GM08714 (cell line): ENCODE results near the gene LTN1.
"Not testable (repeated sequence)": the region's sequence is repeated elsewhere in the genome, so short reads cannot be mapped to it uniquely, and the experiment has no call there.

Source experiments
- H3K4me3 ChIP-seq: fragments of 200-500 bp; sonication (Bioruptor generic); 2 replicates; pipeline ENCODE4 v1.5.1; 2014; ENCODE audit warnings: mild to moderate bottlenecking, low read length, inconsistent platforms
- ZNF274 ChIP-seq: IDR thresholded peaks from 2 replicates; pipeline ENCODE4 v1.6.1; 2012; ENCODE audit warnings: mild to moderate bottlenecking, low read depth, low read length

The LTN1 gene

DNA sequence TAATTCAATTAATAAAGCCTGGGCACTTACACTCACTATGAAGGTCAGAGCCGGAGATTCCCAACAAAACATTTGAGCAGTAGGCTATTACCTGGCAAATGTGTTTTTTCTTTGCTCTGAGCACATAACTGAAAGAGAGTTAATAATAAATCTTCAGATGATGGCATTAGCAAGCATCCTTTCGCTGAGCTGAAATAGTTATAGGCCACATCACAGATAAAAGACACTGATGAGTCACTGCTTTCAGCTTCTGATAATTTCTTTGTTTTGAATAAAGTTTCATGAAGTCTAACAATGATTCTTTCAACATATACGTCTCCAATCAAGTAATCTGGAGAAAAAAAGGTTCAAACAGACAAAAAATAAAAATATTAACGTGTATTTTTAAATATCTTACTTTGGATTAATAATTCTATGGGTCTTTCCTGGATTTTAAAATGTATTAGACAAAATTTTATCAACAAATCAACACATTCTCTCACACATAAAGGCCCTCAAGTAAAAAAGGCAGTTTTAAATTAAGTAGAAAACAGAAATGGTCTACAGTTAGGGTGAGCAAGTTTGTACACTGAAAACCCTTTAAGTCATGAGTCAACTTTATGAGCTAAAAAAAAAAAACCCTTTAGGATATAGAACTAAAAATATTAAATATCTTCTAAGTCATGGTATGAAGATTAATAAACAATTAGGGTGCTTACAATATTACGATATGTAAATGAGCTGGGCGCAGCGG, 33.1 kb downstream of the LTN1 start:
- TF ChIP-seq ZNF274 = no peak
- H3K4me3 ChIP-seq = no peak overlapping the region

DNA sequence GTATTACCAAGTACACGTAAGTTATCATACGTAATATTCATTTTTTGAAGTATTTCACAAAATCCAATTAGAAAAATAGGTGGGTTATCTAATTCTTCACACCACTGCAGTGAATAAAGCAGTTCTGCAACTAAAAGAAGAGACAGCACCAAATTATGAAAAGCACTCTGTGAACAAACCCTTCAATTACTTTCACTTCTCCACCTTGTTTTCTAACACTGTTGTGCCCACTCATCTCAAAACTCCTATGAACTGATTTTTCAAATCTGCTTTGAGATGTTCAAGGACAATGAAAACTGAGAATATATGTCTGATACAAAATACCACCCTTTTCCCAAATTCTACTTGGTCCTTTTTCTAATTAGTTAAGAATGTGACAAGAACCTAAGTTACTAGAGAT, 39.4 kb downstream of the LTN1 start:
- H3K4me3 ChIP-seq = no peak overlapping the region
- TF ChIP-seq ZNF274 = no peak

DNA sequence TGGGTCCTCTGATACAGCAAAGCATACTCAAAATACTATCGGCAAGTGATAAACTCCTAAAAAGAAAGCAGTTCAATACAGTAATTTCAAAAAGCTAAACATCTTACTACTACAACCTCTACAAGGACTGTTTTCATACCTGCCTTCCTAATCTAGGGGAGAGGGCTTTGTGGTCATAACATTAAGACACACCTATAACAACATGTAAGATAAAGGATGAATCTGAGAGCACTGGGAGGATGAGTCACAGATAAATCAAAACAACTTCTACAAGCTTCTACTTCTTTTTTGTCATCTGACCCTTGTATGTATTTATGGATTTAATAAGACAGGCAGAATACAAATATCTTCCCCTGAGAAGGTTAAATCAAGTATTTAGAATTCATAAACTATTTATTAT, 40.0 kb downstream of the LTN1 start:
- TF ChIP-seq ZNF274 = no peak
- H3K4me3 ChIP-seq = no peak overlapping the region

DNA sequence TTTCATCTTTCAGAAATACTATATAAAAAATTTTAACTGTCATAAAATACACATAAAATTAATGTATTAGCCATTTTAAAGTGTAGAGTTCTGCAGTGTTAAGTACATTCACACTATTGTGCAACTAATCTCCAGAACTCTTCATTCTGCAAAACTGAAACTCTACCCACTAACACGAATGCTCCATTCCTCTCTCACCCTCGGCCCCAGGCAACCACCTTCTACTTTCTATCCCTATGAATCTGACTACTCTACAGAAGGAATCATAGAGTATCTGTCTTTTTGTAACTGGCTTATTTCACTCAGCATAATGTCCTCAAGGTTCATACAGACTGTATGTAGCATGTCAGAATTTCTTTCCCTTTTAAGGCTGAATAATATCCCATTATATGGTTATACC, 43.4 kb downstream of the LTN1 start:
- no peak overlapping the region for H3K4me3 ChIP-seq
- TF ChIP-seq ZNF274 = no peak

DNA sequence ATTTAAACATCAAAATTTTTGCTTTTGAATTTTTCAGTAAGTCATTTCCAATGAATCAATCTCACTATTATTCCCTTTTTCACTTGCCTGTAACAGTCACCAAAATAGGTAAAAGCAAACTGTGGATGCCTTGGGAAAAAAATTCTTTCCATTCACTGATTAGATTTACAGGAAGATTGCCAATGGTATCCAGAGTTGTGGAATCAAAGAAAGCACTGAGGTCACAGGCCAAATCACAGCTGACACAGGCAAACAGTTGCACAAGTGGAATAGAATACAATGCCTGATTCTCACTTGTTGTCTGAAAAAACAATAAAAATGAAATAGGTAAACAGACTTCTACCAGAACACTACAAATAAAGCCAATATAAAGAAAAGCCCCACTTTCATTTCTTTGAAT, 48.4 kb downstream of the LTN1 start:
- no peak for TF ChIP-seq ZNF274
- H3K4me3 ChIP-seq = no peak overlapping the region

DNA sequence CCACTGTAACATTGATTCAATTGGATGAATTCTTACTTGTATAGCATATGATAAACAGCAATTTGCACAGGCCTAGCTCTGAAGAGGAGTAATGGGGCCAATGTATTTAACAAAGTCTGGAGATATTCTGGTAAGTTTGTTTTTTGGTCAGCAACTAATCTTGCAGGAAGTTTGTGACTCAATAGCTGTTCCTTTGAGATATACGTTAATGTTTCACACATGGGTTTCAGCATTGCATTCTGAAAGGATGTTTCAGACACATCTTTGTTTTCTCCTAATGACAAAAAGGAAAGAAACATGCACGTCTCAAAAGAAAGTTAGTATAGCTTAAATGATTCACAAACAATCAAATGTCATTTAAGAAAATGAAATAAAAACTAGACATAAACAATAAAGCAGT, 49.0 kb downstream of the LTN1 start:
- TF ChIP-seq ZNF274 = no peak
- H3K4me3 ChIP-seq = no peak overlapping the region

DNA sequence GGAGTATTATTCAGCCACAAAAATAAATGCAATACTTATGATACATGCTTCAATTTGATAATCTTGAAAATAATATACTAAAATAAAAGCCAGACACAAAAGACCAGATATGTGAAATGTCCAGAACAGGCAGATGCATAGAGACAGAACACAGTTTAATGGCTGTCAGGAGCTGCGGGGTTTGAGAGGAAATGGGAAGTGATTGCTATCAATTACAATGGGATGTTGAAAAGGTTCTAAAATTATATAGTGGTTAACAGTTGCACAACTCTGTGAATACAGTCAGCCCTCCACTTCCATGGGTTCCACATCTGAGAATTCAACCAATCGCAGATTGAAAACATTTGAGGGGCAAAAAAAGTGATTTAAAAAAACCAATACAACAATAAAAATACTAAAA, 54.0 kb downstream of the LTN1 start:
- TF ChIP-seq ZNF274 = no peak
- no peak overlapping the region for H3K4me3 ChIP-seq

DNA sequence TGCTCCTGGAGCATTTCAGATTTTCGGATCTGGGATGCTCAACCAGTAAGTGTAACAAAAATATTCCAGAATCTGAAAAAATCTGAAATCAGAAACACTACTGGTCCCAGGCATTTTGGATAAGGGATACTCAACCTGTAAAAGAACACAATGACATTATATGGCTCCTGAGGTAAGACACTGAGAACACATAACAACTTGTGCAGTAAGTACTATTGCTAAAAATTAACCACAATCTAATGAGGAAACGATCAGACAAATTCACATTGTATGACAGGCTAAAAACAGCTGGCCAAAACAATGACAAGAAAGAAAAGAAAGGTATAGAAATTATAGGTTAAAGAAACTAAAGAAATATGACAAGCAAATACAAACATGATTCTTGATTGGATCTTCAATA, 54.9 kb downstream of the LTN1 start:
- no peak for TF ChIP-seq ZNF274
- no peak overlapping the region for H3K4me3 ChIP-seq

DNA sequence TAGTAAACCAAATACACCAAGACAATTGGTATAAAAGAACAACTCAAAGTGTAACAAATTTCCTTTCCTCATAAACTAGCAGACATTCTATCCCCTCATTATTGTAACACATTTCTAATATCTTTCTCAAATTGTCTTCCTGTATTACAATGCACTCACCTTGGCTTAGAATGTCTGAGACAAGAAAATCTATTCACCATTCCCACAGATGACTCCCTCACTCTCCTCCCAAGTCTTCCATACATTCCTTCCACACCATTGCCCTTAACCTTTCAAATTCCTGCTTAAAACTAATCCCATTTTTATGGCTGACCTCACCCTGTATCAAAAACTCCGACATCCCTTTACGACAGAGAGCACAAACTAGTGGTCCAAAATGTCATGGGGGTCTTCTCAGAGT, 56.0 kb downstream of the LTN1 start:
- no peak overlapping the region for H3K4me3 ChIP-seq
- no peak for TF ChIP-seq ZNF274

DNA sequence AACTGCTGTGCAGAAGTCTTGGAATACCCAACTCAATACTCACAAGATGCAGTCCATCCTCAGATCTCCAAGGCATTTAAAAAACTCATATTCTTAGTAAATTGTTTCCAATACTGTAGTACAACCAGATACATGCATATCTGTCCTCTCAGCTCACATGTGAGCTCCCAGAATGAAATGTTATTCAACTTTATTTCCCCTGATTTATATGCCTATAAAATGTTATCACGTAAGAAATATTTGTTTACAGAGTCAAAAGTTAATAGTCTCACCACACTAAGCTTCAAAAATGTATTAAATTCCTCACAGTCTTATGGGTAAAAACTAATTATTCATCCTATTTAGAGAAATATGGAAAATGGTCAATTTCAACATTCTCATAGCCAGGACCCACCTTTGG, 56.6 kb downstream of the LTN1 start:
- H3K4me3 ChIP-seq = no peak overlapping the region
- no peak for TF ChIP-seq ZNF274

DNA sequence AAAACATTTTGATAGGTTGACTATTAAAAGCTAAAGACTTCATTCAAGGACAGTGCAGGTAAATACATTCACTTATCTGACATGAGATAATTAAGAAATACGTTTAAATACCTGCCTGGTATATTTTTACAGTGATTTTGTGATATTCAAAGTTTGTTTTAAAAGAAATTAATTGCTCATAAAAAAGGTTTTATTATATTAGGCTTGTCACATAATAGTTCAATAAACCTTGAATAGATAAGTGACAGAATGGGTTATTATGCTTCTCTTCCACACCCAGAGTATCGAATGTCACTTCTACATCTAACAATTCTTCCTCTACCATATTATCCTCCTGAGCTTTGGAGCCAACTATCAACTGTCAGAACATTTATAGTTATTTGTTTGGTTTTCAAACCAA, 60.0 kb downstream of the LTN1 start:
- H3K4me3 ChIP-seq = no peak overlapping the region
- no peak for TF ChIP-seq ZNF274

DNA sequence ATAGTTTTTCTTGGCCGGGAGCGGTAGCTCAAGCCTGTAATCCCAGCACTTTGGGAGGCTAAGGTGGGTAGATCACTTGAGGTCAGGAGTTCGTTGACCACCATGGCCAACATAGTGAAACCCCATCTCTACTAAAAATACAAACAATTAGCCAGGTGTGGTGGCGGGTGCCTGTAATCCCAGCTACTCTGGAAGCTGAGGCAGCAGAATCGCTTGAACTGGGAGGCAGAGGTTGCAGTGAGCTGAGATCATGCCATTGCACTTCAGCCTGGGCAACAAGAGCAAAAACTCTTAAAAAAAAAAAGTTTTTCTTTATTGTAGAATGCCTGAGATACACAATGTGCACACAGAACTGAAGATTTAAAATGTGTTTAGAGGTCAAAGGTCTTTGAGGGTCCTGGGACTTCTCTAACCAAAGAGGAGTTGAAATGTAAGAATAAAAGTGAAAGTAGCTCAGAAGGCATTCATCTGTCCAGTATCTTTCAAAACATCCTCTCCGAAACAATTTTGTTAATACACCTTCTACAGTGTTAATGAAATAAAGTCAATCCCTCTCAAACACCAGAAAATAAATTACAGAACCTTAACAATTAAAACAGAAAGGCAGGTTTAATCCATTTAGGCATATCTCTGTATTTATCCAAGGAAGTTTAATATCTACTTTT, 60.8 kb downstream of the LTN1 start:
- H3K4me3 ChIP-seq = not testable (repeated sequence)

DNA sequence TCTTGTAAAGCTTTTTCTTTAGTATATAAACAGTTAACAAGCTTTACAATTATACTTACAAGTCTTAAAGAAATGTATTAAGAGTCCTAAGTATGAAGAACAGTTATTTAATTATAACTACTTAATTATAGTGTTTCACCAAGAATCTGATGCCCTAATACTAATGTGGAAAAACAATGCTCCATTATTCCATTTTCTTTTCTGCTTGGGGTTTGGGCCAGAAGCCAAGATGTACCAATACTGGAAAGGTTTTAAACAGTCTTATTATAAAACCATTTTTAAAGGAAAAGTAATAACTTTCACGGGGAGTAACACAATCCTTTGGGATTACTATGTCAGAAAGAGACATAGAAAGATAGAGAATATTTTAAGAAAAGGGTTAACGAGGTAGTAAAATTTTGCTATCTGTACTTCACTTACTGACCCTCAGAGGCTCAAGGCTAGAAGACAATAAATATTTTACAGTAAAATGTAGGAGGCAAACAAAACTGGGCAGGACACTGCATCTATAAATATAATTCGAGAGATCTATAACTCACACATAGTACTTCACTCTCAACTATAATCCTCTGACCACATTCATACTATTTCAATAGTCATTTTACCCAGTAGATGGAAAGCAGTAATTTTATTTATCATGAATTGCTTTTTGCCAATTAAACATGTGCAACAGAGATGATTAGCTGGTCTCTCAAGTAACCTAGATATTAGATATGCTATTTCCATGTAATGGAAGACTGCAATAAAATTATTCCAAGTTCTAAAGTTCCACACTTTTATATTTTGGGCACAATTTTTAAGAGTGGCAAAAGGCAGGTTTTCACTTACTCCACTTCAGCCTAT, 63.9 kb downstream of the LTN1 start:
- H3K4me3 ChIP-seq = no peak overlapping the region
- TF ChIP-seq ZNF274 = no peak

DNA sequence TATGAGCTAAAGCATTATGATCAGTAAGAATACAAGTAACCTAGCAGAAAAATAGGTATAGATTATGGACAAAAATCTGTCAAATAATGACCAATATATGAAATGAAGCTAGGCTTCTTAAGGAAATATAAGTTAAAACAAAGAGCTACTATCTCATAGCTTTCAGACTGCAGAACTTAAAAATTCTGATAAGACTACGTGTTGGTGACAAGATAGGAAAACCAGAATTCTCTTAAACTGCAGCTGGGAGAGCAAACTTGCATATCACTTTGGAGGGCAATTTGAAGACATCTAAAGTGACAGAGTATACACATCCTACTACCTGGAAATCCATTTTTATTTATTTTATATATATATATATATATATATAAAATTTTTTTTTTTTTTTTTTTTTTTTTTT, 65.5 kb downstream of the LTN1 start:
- TF ChIP-seq ZNF274 = no peak
- no peak overlapping the region for H3K4me3 ChIP-seq

DNA sequence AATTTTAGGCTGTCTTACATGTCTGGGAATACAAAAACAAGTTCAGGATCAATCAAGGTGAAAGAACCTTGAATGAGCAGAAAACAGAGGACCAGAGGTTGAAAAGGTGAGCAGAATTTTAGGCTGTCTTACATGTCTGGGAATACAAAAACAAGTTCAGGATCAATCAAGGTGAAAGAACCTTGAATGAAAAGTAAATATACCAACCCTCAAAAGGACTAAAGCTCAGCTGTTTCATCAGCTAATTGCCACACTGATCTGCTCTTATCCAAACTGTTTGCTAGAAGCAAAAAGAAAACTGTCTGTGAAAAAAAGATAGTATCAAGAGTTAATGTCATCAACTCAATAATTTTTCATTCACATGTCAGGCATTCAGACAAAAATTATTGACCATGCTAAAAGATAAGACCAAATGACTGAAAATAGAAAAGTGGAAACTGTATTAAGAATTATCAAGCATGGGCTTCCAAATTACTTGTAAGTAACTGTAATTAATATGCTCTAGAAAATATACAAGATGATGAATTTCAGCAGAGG, 69.2 kb downstream of the LTN1 start:
- no peak overlapping the region for H3K4me3 ChIP-seq
- no peak for TF ChIP-seq ZNF274
